ENCODE results near the gene MRPS18A.

MRPS18A gene

DNA sequence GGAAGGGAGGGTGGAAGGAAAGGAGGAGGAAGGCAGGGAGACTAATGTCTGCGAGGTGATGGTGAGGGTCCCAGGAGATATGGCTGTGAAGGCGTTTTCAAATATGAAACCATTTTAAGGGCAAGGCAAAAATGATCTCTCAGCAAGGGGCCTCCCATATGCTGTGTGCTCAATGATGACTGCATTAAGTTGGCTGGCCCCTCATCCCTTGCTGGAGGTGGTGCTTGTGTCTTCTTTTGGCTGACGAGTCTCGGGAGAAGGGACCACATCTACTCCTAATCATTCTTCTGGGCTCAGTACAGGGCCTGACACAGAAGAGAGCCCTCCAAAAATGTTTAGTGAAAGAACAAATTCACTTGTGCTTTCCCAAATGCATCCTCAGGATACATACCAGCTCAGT lies 23.0 kb upstream of the MRPS18A start:
- H3K27ac ChIP-seq: no peak overlapping the region
- H3K4me1 ChIP-seq (ENCODE audit: control insufficient read depth in 1 of 2, insufficient read depth in 1 of 2, low read depth in 1 of 2, low read length in 1 of 2): peaks cover 6 to 11% of the 10 kb centered on the region in 2 experiments
- no peaks in the 10 kb centered on the region for H3K9me3 ChIP-seq
- H3K36me3 ChIP-seq: no peaks in the 10 kb centered on the region
- TF ChIP-seq, protein P1, sequence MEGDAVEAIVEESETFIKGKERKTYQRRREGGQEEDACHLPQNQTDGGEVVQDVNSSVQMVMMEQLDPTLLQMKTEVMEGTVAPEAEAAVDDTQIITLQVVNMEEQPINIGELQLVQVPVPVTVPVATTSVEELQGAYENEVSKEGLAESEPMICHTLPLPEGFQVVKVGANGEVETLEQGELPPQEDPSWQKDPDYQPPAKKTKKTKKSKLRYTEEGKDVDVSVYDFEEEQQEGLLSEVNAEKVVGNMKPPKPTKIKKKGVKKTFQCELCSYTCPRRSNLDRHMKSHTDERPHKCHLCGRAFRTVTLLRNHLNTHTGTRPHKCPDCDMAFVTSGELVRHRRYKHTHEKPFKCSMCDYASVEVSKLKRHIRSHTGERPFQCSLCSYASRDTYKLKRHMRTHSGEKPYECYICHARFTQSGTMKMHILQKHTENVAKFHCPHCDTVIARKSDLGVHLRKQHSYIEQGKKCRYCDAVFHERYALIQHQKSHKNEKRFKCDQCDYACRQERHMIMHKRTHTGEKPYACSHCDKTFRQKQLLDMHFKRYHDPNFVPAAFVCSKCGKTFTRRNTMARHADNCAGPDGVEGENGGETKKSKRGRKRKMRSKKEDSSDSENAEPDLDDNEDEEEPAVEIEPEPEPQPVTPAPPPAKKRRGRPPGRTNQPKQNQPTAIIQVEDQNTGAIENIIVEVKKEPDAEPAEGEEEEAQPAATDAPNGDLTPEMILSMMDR (IDR thresholded peaks at IDR 0.05): no peak
- H3K4me3 ChIP-seq (ENCODE audit: low read depth in 1 of 2, low read length in 1 of 2): no peak overlapping the region
- peaks cover 34% of the 10 kb centered on the region for H3K27me3 ChIP-seq

DNA sequence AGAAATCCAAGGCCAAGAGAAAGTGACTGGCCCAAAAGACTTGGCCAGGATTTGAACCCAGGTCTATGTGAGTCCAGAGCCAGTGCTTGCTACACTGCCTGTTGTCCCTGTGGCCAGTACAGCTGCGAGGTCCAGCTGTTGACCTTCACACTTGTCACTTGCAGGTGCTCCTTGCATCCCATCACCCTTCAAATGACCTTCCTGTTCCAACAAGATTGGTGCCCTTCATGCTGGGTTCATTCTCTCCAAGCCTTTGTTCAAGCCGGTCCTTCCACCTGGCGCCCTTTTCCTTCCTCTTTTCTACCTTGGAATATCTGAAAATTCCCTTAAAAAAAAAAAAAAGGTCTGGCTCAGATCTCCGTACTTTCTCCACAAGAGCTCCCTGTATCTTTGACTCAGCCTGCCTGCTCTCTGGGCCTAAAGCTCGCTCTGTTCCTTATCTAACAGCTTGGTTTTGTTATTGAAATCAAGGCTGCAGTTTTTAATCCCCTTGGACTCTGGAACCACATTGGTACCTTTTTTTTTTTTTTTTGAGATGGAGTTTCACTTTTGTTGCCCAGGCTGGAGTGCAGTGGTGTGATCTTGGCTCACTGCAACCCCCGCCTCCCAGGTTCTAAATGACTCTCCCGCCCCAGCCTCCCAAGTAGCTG lies 22.2 kb upstream of the MRPS18A start:
- Histone ChIP-seq H3K27me3 (peaks cover 34% of the 10 kb centered on the region), H3K27ac (no peak overlapping the region), H3K9me3 (no peaks in the 10 kb centered on the region), H3K4me3 (ENCODE audit: low read depth in 1 of 2, low read length in 1 of 2) (no peak overlapping the region), H3K36me3 (no peaks in the 10 kb centered on the region), H3K4me1 (ENCODE audit: control insufficient read depth in 1 of 2, insufficient read depth in 1 of 2, low read depth in 1 of 2, low read length in 1 of 2) (peaks cover 6 to 11% of the 10 kb centered on the region in 2 experiments)
- TF ChIP-seq, protein P1 (IDR thresholded peaks at IDR 0.05): no peak

GRCh38 chr6:43708860-43709653 lies 21.5 kb upstream of the MRPS18A start:
- Histone ChIP-seq H3K36me3 (no peaks in the 10 kb centered on the region), H3K4me3 (ENCODE audit: low read depth in 1 of 2, low read length in 1 of 2) (no peak overlapping the region), H3K4me1 (ENCODE audit: control insufficient read depth in 1 of 2, insufficient read depth in 1 of 2, low read depth in 1 of 2, low read length in 1 of 2) (peaks cover 6 to 11% of the 10 kb centered on the region in 2 experiments), H3K27ac (no peak overlapping the region), H3K9me3 (no peaks in the 10 kb centered on the region), H3K27me3 (peaks cover 28% of the 10 kb centered on the region)
- TF ChIP-seq, protein P1 (IDR thresholded peaks at IDR 0.05): no peak

DNA sequence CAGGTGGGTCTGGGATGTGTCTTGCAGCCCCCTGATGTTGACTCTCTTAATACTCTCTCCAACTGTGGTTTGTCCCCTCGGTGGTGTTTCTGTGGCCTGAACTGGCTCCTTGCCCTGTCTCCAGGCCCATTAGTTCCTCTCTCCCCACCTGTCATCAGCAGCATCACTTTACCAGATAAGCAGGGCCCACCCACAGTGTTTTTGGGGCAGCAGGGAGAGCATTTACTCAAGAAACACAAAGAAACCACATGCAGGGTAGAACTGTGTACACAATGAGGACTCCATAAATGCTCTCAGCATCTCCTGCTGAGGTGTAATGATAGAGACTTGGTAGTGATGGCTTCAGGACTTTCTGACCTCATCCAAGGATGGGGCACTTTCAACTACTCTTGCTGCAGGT lies 20.2 kb upstream of the MRPS18A start:
- H3K4me1 ChIP-seq (ENCODE audit: control insufficient read depth in 1 of 2, insufficient read depth in 1 of 2, low read depth in 1 of 2, low read length in 1 of 2): peaks cover 6 to 11% of the 10 kb centered on the region in 2 experiments
- H3K4me3 ChIP-seq (ENCODE audit: low read depth in 1 of 2, low read length in 1 of 2): no peak overlapping the region
- TF ChIP-seq, protein P1 (IDR thresholded peaks at IDR 0.05): no peak
- H3K27ac ChIP-seq: no peak overlapping the region
- H3K9me3 ChIP-seq: no peaks in the 10 kb centered on the region
- H3K27me3 ChIP-seq: peaks cover 38% of the 10 kb centered on the region
- no peaks in the 10 kb centered on the region for H3K36me3 ChIP-seq

DNA sequence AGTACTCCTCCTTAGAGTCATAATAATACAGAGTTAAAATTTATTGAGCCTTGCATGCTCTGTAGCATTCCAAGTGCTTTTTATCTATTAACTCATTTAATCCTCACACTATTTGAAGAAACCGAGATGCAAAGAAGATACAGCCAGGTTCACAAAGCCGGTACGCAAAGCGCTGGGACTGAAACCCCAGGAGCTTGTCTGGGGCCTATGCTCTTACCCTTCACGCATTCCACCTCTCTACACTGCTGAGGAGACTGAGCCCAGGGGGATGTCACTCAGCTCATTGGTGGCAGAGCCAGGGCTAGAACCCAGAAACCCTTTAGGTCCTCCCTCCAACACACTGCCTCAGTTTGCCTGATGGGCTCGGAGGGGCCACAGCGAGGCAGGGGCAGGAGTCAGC lies 19.7 kb upstream of the MRPS18A start:
- H3K27ac ChIP-seq: no peak overlapping the region
- TF ChIP-seq, protein P1 (IDR thresholded peaks at IDR 0.05): no peak
- H3K27me3 ChIP-seq: peaks cover 38% of the 10 kb centered on the region
- H3K4me3 ChIP-seq (ENCODE audit: low read depth in 1 of 2, low read length in 1 of 2): no peak overlapping the region
- H3K9me3 ChIP-seq: no peaks in the 10 kb centered on the region
- no peaks in the 10 kb centered on the region for H3K36me3 ChIP-seq
- peaks cover 6 to 11% of the 10 kb centered on the region in 2 experiments for H3K4me1 ChIP-seq (ENCODE audit: control insufficient read depth in 1 of 2, insufficient read depth in 1 of 2, low read depth in 1 of 2, low read length in 1 of 2)
